K562 (cell line): ENCODE measurements around the gene TNK2. TPM values are rescaled to one million over a fixed set of nuclear protein-coding genes. Genes with fewer than 3 reads are reported as not detected.

ENCODE experiments used
- CBX8 ChIP-seq: fragments of 200-600 bp; sonication (generic); IDR thresholded peaks from 2 replicates; pipeline ENCODE4 v1.6.1; 2012; ENCODE audit warnings: borderline replicate concordance, mixed run types, low read depth, mild to moderate bottlenecking, moderate library complexity, mixed read lengths, low read length, control low read depth, inconsistent platforms; ENCODE audit not compliant: poor library complexity, severe bottlenecking; ENCODE audit errors: extremely low read depth
- CEBPB ChIP-seq: fragments of 450-650 bp; IDR thresholded peaks from 2 replicates; pipeline ENCODE4 v1.6.1; 2016; ENCODE audit warnings: missing genetic modification characterization, missing compliant biosample characterization
- FOXJ2 ChIP-seq: fragments of 200-800 bp; sonication (Bioruptor generic); IDR thresholded peaks from 2 replicates; pipeline ENCODE4 v1.6.1; 2016; ENCODE audit warnings: missing genetic modification characterization, missing compliant biosample characterization
- ID3 ChIP-seq, 2 experiments: fragments of 250-450 bp in 1 of 2; fragments of 450-650 bp in 1 of 2; sonication (Bioruptor Pico) in 1 of 2; IDR thresholded peaks; 2 replicates each; pipeline versions ENCODE4 v1.6.1 to v1.8.0; 2016 to 2021; ENCODE audit warnings: mild to moderate bottlenecking in 2 of 2, moderate library complexity in 2 of 2, missing compliant biosample characterization in 1 of 2, missing genetic modification characterization in 1 of 2
- L3MBTL2 ChIP-seq: fragments of 450-650 bp; IDR thresholded peaks from 2 replicates; pipeline ENCODE4 v1.6.1; 2016; ENCODE audit warnings: mild to moderate bottlenecking, moderate library complexity
- MAFG ChIP-seq: fragments of 450-650 bp; conservative IDR thresholded peaks from 2 replicates; pipeline ENCODE4 v1.6.1; 2016; ENCODE audit warnings: missing genetic modification characterization, missing compliant biosample characterization
- MAFK ChIP-seq: IDR thresholded peaks from 2 replicates; pipeline ENCODE4 v1.6.1; 2011; ENCODE audit warnings: low read length, improper control_type of control experiment
- MNT ChIP-seq, 2 experiments: fragments of 450-650 bp; conservative IDR thresholded peaks; 2 replicates each; pipeline ENCODE4 v1.6.1; 2017; ENCODE audit warnings: mild to moderate bottlenecking in 2 of 2, moderate library complexity in 2 of 2
- NONO ChIP-seq, 2 experiments: fragments of 200-400 bp in 1 of 2; fragments of 450-650 bp in 1 of 2; formaldehyde crosslinking in 1 of 2; IDR thresholded peaks; 2 replicates each; pipeline ENCODE4 v1.6.1; 2017; ENCODE audit warnings: low read depth in 2 of 2, mild to moderate bottlenecking in 2 of 2, moderate library complexity in 2 of 2, low read length in 1 of 2
- NR3C1 ChIP-seq: sonication (generic); formaldehyde crosslinking; IDR thresholded peaks from 2 replicates; pipeline ENCODE4 v1.8.1; 2022; ENCODE audit warnings: missing genetic modification reagents
- SMARCB1 ChIP-seq: IDR thresholded peaks from 2 replicates; pipeline ENCODE4 v1.6.1; 2011; ENCODE audit warnings: improper control_type of control experiment, low read depth; ENCODE audit not compliant: insufficient read length
- SMARCE1 ChIP-seq: fragments of 450-650 bp; IDR thresholded peaks from 2 replicates; pipeline ENCODE4 v1.7.1; 2016; ENCODE audit warnings: mild to moderate bottlenecking
- ZBTB33 ChIP-seq: sonication (generic); formaldehyde crosslinking; IDR thresholded peaks from 2 replicates; pipeline ENCODE4 v1.8.1; 2023; ENCODE audit warnings: mild to moderate bottlenecking, missing genetic modification reagents
- ZC3H8 ChIP-seq: fragments of 450-650 bp; IDR thresholded peaks from 2 replicates; pipeline ENCODE4 v1.6.1; 2017
- ZNF408 ChIP-seq: fragments of 250-450 bp; sonication (Bioruptor Pico); IDR thresholded peaks from 2 replicates; pipeline ENCODE4 v1.4.0; 2020; ENCODE audit warnings: low read depth, mild to moderate bottlenecking, moderate library complexity
- ZNF445 ChIP-seq: fragments of 250-450 bp; sonication (Bioruptor Pico); IDR thresholded peaks from 2 replicates; pipeline ENCODE4 v1.4.0; 2020; ENCODE audit warnings: low read depth, mild to moderate bottlenecking, moderate library complexity
- ZNF512 ChIP-seq: IDR thresholded peaks from 2 replicates; pipeline ENCODE4 v1.6.1; 2016; ENCODE audit warnings: missing genetic modification characterization, missing compliant biosample characterization
- polyA plus RNA-seq, 8 experiments: library from polyadenylated mRNA; depleted of rRNA in 4 of 8; stranded (reverse) in 5 of 8; unstranded in 3 of 8; fragments of >200 nt; fragmentation: Nextera tagmentation in 2 of 8; fragmentation: Illumina TruSeq in 1 of 8; extraction: Ambion mirVana in 2 of 8; extraction: Trizol in 1 of 8; gene quantifications; 2 replicates each; pipeline versions ENCODE4 v1.2.1 to v1.2.3, GENCODE V29; 2011 to 2014; ENCODE audit warnings: inconsistent platforms in 1 of 8, missing spikeins in 1 of 8
- total RNA-seq, 7 experiments: library from RNA; depleted of rRNA in 6 of 7; stranded (reverse); fragments of >200 nt in 6 of 7; fragmentation: Illumina TruSeq in 2 of 7; extraction: Trizol in 2 of 7; gene quantifications; 2 replicates each; pipeline versions ENCODE4 v1.2.1 to v1.2.3, GENCODE V29; 2011 to 2021; ENCODE audit warnings: low replicate concordance in 1 of 7

The TNK2 gene
- total and polyA plus RNA-seq, 9 of the 15 experiments (the other 6 are each of a cell fraction or from before 2014, with no cell fraction given): 0.03 to 33.8 (median 6.5) TPM

- TF ChIP-seq ZNF512 (tag) (no peak), NONO (IDR thresholded peaks at IDR 0.05; ENCODE audit: low read depth in 2 of 2, low read length in 1 of 2) (no peak), CBX8 (no peak), MNT (conservative IDR thresholded peaks at IDR 0.05) (no peak), NR3C1 (CRISPR knock-in tag) (no peak), MAFK (peak; percentile 95), L3MBTL2 (peak; percentile 91), MAFG (tag) (peak; percentile 92), ZNF408 (no peak), ZNF445 (CRISPR knock-in tag) (no peak), ID3 (CRISPR knock-in tag; IDR thresholded peaks at IDR 0.05) (no peak), ID3 (tag; IDR thresholded peaks at IDR 0.05) (no peak), ZBTB33 (CRISPR knock-in tag) (peak; percentile 99), ZC3H8 (no peak), CEBPB (peak; percentile 70), FOXJ2 (tag) (no peak), SMARCE1 (no peak), SMARCB1 (no peak)
Measured at GRCh38 chr3:195823999-195824398, 84.4 kb downstream of the TNK2 start (continued).
